Bronchial epithelial cell (primary cell): ENCODE measurements around the gene ZNF668. TPM values are rescaled to one million over a fixed set of nuclear protein-coding genes. Genes with fewer than 3 reads are reported as not detected.
A peak's percentile ranks its signal among the peaks of the same experiment; 100 is the strongest.

ENCODE experiments used
- DNase-seq: peaks from one replicate; pipeline ENCODE4 v3.0.0-alpha.2; 2010; ENCODE audit warnings: low read depth
- FAIRE-seq: peaks from 2 replicates; lab custom pipeline; 2011; peaks lifted over from hg19 to GRCh38; lab: Jason Lieb, UNC
- H3K27me3 ChIP-seq: 2 replicates; pipeline ENCODE4 v1.5.1; 2011; ENCODE audit warnings: low read length; ENCODE audit not compliant: control insufficient read depth, insufficient read depth
- H3K36me3 ChIP-seq: 2 replicates; pipeline ENCODE4 v1.5.1; 2011; ENCODE audit warnings: low read length; ENCODE audit not compliant: control insufficient read depth, insufficient read depth
- H3K4me3 ChIP-seq: 2 replicates; pipeline ENCODE4 v1.5.1; 2011; ENCODE audit warnings: mild to moderate bottlenecking, low read depth, low read length, control low read depth
- CTCF ChIP-seq: IDR thresholded peaks from 2 replicates; pipeline ENCODE4 v1.5.1; 2011; ENCODE audit warnings: mild to moderate bottlenecking, moderate library complexity, low read length, control low read depth, inconsistent platforms; ENCODE audit not compliant: insufficient read depth, severe bottlenecking
- total RNA-seq: library from RNA; depleted of rRNA; stranded (reverse); fragments of >200 nt; gene quantifications from 2 replicates; pipeline ENCODE4 v1.2.1, GENCODE V29; 2014

ZNF668 gene
- total RNA-seq, 1 donor from 2014 or later = 8.2 TPM

- no peak overlapping the region for H3K4me3 ChIP-seq
- no peaks in the 10 kb centered on the region for H3K27me3 ChIP-seq
- no peak for TF ChIP-seq CTCF
- peaks cover 5% of the 10 kb centered on the region for H3K36me3 ChIP-seq
- DNase-seq (peak; percentile 18), FAIRE-seq (no peak)
Observed at GRCh38 chr16:31090540-31090939, 16.5 kb upstream of the ZNF668 start.

GRCh38 chr16:31089199-31089598 lies 15.2 kb upstream of the ZNF668 start:
- H3K36me3 ChIP-seq = peaks cover 6% of the 10 kb centered on the region
- no peak for TF ChIP-seq CTCF
- DNase-seq (no peak), FAIRE-seq (no peak)
- H3K27me3 ChIP-seq = no peaks in the 10 kb centered on the region
- H3K4me3 ChIP-seq = no peak overlapping the region

- DNase-seq (no peak), FAIRE-seq (no peak)
- Histone ChIP-seq H3K4me3 (no peak within 1 kb of the TSS), H3K27me3 (no peaks in the 10 kb centered on the region), H3K36me3 (peaks cover 6% of the 10 kb centered on the region)
- TF ChIP-seq CTCF = no peak
Observed at GRCh38 chr16:31088459-31089183, 14.6 kb upstream of the ZNF668 start, which contains the start of gene PRSS53. Gene PRSS53 (minus strand): TSS chr16:31088943. CDS start chr16:31088809, 134 bp downstream.

- H3K4me3 ChIP-seq = no peak overlapping the region
- H3K27me3 ChIP-seq = no peaks in the 10 kb centered on the region
- DNase-seq = no peak
- no peak for FAIRE-seq
- H3K36me3 ChIP-seq = peaks cover 7% of the 10 kb centered on the region
- TF ChIP-seq CTCF = no peak
Observed at GRCh38 chr16:31087971-31088370, 13.9 kb upstream of the ZNF668 start.

- Histone ChIP-seq H3K4me3 (no peak overlapping the region), H3K27me3 (no peaks in the 10 kb centered on the region), H3K36me3 (peaks cover 9% of the 10 kb centered on the region)
- DNase-seq (no peak), FAIRE-seq (no peak)
- TF ChIP-seq CTCF = no peak
Observed at GRCh38 chr16:31087481-31087880, 13.4 kb upstream of the ZNF668 start.

GRCh38 chr16:31086629-31086906 lies 12.5 kb upstream of the ZNF668 start:
- no peak overlapping the region for H3K4me3 ChIP-seq
- no peak for TF ChIP-seq CTCF
- DNase-seq = no peak
- no peak for FAIRE-seq
- H3K36me3 ChIP-seq = peaks cover 10% of the 10 kb centered on the region
- H3K27me3 ChIP-seq = no peaks in the 10 kb centered on the region
